GM12872 (cell line): ENCODE data around the gene CYB5R3.

Experiments used
- TF ChIP-seq, protein P1 (sequence below): IDR thresholded peaks from 3 replicates; pipeline ENCODE4 v1.5.1; 2011; ENCODE audit warnings: low read depth, mild to moderate bottlenecking, low read length, moderate library complexity; ENCODE audit not compliant: insufficient read depth

The CYB5R3 gene

GRCh38 chr22:42627981-42628380, 21.2 kb downstream of the CYB5R3 start:
- TF ChIP-seq, protein P1, sequence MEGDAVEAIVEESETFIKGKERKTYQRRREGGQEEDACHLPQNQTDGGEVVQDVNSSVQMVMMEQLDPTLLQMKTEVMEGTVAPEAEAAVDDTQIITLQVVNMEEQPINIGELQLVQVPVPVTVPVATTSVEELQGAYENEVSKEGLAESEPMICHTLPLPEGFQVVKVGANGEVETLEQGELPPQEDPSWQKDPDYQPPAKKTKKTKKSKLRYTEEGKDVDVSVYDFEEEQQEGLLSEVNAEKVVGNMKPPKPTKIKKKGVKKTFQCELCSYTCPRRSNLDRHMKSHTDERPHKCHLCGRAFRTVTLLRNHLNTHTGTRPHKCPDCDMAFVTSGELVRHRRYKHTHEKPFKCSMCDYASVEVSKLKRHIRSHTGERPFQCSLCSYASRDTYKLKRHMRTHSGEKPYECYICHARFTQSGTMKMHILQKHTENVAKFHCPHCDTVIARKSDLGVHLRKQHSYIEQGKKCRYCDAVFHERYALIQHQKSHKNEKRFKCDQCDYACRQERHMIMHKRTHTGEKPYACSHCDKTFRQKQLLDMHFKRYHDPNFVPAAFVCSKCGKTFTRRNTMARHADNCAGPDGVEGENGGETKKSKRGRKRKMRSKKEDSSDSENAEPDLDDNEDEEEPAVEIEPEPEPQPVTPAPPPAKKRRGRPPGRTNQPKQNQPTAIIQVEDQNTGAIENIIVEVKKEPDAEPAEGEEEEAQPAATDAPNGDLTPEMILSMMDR: no peak

DNA sequence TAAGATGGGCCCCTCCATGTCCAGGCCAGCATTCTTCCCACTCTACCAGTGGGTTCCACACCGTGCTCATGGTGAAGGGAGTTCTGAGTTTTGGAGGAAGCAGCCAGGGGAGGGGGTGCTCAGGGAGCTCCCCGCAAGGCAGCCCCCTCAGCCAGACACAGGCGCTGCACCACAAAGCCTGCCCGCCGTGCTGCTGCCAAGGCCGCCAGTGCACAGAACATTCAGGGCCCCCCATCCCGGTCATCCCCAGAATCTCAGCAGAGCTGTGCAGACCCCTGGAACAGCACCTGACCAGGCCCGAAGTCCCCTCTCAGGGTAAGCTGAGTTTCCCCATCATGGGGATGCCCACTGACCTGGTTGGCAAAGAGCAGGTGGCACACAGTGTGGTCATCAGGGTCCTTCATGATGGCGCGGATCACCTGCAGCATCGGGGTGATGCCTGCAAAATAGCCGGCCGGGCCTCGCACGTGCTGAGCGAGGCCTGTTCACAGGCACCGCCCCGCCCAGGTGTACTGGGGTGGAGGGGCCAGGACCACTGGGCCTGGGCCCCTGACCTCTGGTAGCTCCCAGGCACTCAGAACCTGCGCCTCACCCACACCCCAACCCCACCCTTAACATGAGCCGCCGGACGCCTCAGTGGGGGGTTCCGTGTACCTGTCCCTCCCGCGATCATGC, 22.1 kb downstream of the CYB5R3 start:
- TF ChIP-seq, protein P1: no peak

DNA sequence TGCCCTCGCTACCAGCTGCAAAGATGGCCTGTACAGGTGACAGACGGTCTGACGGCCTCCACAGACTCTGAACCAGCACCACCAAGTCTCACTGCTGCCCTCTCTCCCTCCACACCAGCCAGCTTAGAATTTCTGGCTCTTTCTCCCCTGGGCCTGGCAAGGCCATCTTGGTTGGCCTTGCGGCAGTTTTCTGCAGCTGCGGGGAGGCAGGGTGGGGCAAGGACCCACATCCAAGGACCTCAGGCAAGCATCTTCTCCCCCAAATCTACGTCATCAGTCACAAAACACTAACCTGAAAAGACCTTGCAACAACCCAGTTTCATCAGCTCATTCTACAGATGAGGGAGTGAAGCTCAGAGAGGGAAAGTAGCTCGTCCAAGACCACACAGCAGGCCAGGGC, 22.8 kb downstream of the CYB5R3 start:
- TF ChIP-seq, protein P1: no peak

- TF ChIP-seq, protein P1: no peak
Measured at GRCh38 chr22:42625416-42625815, 23.8 kb downstream of the CYB5R3 start.

- TF ChIP-seq, protein P1: no peak
Measured at GRCh38 chr22:42624551-42625106, 24.6 kb downstream of the CYB5R3 start.

- TF ChIP-seq, protein P1: no peak
Measured at GRCh38 chr22:42623756-42624441, 25.3 kb downstream of the CYB5R3 start.

GRCh38 chr22:42623301-42623751, 25.9 kb downstream of the CYB5R3 start:
- TF ChIP-seq, protein P1: no peak
